Left ventricle myocardium inferior (tissue), 1 donor: ENCODE measurements around the gene CNTNAP2. TPM values are rescaled to one million over a fixed set of nuclear protein-coding genes. Genes with fewer than 3 reads are reported as not detected.
"Not testable (repeated sequence)": the region's sequence is repeated elsewhere in the genome, so short reads cannot be mapped to it uniquely, and the experiment has no call there.

Experiments used
- DNase-seq: peaks from one replicate; pipeline ENCODE4 v3.0.0-alpha.2; 2020
- H3K27ac ChIP-seq: fragments of 200-600 bp; replicated peaks from 2 replicates; pipeline ENCODE4 v1.8.0; 2021
- H3K27me3 ChIP-seq: fragments of 200-600 bp; 2 replicates; pipeline ENCODE4 v1.8.0; 2021; ENCODE audit warnings: low read depth
- H3K36me3 ChIP-seq: fragments of 200-600 bp; 2 replicates; pipeline ENCODE4 v1.8.0; 2021
- H3K4me1 ChIP-seq: fragments of 200-600 bp; 2 replicates; pipeline ENCODE4 v1.8.0; 2021
- H3K4me3 ChIP-seq: fragments of 200-600 bp; 2 replicates; pipeline ENCODE4 v1.8.0; 2021; ENCODE audit warnings: mild to moderate bottlenecking, moderate library complexity
- H3K9me3 ChIP-seq: fragments of 200-600 bp; replicated peaks from 2 replicates; pipeline ENCODE4 v1.8.0; 2021
- intact Hi-C: fragments of 100-400 bp; cut with micrococcal nuclease; formaldehyde crosslinking; loops from one replicate; pipeline ENCODE4 v1.11.0; 2022
- total RNA-seq: library from RNA; stranded (reverse); fragmentation: NEBNext Ultra II Directional; extraction: Animal tissue kit (Norgen Biotek cat#: 25700); gene quantifications from one replicate; pipeline ENCODE4 v1.2.1, GENCODE V29; 2021
- TF ChIP-seq, protein P1 (sequence below): fragments of 200-600 bp; IDR thresholded peaks from 2 replicates; pipeline ENCODE4 v1.8.0; 2021; ENCODE audit warnings: antibody characterized with exemption, mild to moderate bottlenecking, borderline replicate concordance
- donor health status: DM: no; HTN: yes; CAD: no; lungs with severe emphysema.

Gene CNTNAP2
- total RNA-seq, 1 donor from 2014 or later = 0.99 TPM

DNA sequence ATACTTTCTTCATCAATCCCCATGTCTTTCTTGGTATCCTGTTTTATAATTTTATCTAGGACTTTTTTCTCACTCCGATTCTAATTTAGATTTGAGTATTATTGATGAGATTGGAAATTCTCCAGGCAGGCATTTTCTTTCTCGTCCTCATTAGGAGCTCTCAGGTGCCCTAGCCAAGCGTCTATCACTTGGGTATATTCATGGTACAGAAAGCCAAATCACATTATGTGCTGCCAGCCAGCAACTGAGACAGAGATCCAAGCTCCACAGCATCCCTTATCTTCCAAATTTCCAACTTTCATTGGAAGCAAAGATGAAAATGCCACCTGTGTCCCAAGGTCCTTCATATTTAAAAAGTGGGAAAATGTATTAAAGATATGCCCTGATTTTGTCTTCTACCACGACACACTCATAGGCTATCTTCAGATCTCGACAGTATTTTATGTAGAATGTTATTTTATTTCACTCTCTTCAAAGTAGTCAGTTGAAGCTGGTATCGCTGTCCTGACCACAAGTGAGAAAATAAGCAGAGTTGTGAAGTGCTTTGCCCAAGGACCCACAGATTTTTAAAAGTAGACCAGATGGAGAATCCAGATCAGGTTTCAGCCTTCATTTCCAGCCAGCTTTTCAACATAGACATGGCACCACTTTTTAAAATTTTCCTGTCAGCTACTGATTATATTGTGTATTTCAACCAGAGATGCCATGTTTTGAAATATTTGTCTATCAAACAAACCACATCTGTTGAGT lies 773.4 kb downstream of the CNTNAP2 start:
- Histone ChIP-seq H3K27me3 (no peaks in the 10 kb centered on the region), H3K4me1 (no peaks in the 10 kb centered on the region), H3K9me3 (peaks cover 6% of the 10 kb centered on the region), H3K27ac (no peak overlapping the region), H3K4me3 (no peak overlapping the region), H3K36me3 (no peaks in the 10 kb centered on the region)
- DNase-seq = no peak
- TF ChIP-seq, protein P1, sequence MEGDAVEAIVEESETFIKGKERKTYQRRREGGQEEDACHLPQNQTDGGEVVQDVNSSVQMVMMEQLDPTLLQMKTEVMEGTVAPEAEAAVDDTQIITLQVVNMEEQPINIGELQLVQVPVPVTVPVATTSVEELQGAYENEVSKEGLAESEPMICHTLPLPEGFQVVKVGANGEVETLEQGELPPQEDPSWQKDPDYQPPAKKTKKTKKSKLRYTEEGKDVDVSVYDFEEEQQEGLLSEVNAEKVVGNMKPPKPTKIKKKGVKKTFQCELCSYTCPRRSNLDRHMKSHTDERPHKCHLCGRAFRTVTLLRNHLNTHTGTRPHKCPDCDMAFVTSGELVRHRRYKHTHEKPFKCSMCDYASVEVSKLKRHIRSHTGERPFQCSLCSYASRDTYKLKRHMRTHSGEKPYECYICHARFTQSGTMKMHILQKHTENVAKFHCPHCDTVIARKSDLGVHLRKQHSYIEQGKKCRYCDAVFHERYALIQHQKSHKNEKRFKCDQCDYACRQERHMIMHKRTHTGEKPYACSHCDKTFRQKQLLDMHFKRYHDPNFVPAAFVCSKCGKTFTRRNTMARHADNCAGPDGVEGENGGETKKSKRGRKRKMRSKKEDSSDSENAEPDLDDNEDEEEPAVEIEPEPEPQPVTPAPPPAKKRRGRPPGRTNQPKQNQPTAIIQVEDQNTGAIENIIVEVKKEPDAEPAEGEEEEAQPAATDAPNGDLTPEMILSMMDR = no peak
- intact Hi-C loops = no loop called here

DNA sequence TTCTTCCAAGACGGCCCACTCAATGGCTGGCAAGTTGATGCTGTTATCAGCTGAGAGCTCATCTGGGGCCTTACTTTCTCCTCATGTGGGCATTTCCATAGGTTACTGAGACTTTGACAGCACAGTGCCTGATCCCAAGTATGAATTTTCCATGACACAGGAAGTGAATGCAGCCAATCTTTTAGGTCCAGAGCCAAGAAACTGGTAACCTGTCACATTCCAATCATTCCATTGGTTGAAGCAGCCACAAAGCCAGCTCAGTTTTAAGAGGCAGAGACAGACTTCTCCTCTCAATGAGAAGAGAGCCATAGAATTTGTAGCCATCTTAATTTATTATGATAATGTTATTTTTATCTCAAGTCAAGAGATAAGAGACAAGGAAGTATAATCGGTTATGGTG lies 775.5 kb downstream of the CNTNAP2 start:
- Histone ChIP-seq H3K36me3 (no peaks in the 10 kb centered on the region), H3K4me1 (no peaks in the 10 kb centered on the region), H3K27ac (no peak overlapping the region), H3K4me3 (no peak overlapping the region), H3K9me3 (peaks cover 6% of the 10 kb centered on the region), H3K27me3 (no peaks in the 10 kb centered on the region)
- TF ChIP-seq, protein P1 = no peak
- intact Hi-C loops = no loop called here
- DNase-seq = no peak

DNA sequence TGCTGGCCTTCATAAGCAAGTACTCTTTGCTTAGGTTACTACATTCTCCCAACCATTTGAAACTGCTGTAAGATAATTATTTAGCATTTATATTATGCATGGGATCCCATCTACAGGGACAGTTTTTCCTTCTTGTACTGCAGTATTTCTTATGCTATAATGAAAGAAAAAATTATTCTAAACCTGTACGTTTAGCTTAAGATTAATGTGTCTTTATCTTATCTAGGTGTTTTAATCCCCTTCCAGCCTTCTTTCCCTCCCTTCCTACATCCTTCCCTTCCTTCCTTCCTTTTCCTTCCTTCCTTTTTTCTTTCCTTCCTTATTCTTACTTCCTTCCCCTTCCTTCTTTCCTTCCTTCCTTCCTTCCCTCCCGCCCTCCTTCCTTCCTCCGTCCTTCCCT lies 778.3 kb downstream of the CNTNAP2 start:
- Histone ChIP-seq H3K4me3 (no peak overlapping the region), H3K27ac (no peak overlapping the region), H3K4me1 (no peaks in the 10 kb centered on the region), H3K27me3 (no peaks in the 10 kb centered on the region), H3K36me3 (no peaks in the 10 kb centered on the region), H3K9me3 (peaks cover 6% of the 10 kb centered on the region)
- intact Hi-C loops = no loop called here
- DNase-seq = no peak
- TF ChIP-seq, protein P1 = no peak

DNA sequence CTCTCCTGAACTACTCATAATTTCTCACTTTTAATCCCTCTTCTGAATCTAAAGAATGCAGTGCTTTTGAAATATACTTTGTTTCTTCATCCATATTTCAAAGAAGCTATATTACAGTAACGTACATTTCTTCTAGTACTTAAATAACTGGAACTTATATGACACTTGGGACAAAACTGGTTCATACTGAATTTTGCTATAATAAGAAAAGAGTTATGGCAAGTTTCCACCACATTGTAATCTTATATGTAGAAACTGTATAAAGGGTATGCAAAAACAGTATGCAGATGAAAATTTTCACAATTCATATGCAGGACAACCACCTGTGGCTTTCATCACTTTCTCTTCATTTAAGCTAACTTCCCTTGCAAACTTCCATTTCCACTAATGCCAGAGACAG lies 785.7 kb downstream of the CNTNAP2 start:
- intact Hi-C loops = no loop called here
- Histone ChIP-seq H3K4me1 (no peaks in the 10 kb centered on the region), H3K27ac (no peak overlapping the region), H3K4me3 (no peak overlapping the region), H3K9me3 (peaks cover 7% of the 10 kb centered on the region), H3K27me3 (no peaks in the 10 kb centered on the region), H3K36me3 (no peaks in the 10 kb centered on the region)
- no peak for DNase-seq
- TF ChIP-seq, protein P1 = no peak

DNA sequence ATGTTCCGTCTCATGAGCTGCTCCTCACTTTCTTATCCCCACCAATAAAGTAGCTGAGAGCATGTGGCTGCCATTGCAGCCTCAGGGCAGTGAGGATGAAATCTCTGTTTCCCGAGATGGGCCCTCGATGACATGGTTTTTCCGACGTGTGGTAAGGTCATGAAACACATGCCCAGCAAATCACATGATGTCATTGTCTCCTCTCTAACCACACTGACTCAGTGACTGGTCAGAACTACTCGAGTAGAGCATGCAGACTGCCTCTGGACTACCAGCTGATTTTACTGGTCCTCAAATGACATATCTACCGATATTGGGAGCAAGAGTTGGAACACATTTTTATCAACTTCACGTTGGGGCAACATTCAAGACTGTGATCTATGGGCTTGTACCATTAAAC lies 786.1 kb downstream of the CNTNAP2 start:
- Histone ChIP-seq H3K4me1 (no peaks in the 10 kb centered on the region), H3K9me3 (peaks cover 7% of the 10 kb centered on the region), H3K4me3 (no peak overlapping the region), H3K27me3 (no peaks in the 10 kb centered on the region), H3K27ac (no peak overlapping the region), H3K36me3 (no peaks in the 10 kb centered on the region)
- intact Hi-C loops = no loop called here
- DNase-seq = no peak
- TF ChIP-seq, protein P1 = no peak

DNA sequence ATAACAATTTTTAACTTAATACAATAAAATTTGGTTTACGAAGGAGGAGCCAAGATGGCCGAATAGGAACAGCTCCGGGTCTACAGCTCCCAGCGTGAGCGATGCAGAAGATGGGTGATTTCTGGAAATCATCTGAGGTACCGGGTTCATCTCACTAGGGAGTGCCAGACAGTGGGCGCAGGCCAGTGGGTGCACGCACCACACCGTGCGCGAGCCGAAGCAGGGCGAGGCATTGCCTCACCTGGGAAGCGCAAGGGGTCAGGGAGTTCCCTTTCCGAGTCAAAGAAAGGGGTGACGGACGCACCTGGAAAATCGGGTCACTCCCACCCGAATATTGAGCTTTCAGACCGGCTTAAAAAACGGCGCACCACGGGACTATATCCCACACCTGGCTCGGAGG lies 789.1 kb downstream of the CNTNAP2 start:
- H3K36me3 ChIP-seq, DNase-seq, intact Hi-C loops, H3K9me3 ChIP-seq, H3K27me3 ChIP-seq, H3K4me3 ChIP-seq, H3K27ac ChIP-seq, H3K4me1 ChIP-seq: not testable (repeated sequence)
